Measurements from ENCODE around the gene SNRNP48. TPM values are rescaled to one million over a fixed set of nuclear protein-coding genes. Genes with fewer than 3 reads are reported as not detected.

The SNRNP48 gene
- polyA plus RNA-seq, 1 donor (not counting 4 experiments of a cell fraction or from before 2014, with no cell fraction given): 12.2 TPM

- Histone ChIP-seq H3K9me1 (ENCODE audit: control insufficient read depth, extremely low read depth, insufficient read depth, low read length) (no peaks in the 10 kb centered on the region), H3K4me3 (ENCODE audit: control insufficient read depth in 2 of 3, extremely low read depth in 1 of 3, insufficient read depth in 2 of 3, low read depth in 1 of 3, low read length in 3 of 3) (peak overlapping the region; percentile 66 to 98 (median 97)), H3K4me1 (ENCODE audit: control insufficient read depth, extremely low read depth, insufficient read depth, low read length) (peaks cover 53% of the 10 kb centered on the region), H3K9me3 (ENCODE audit: control insufficient read depth, low read depth, low read length) (no peaks in the 10 kb centered on the region), H2AFZ (ENCODE audit: control insufficient read depth, low read length) (no peak overlapping the region), H3K79me2 (ENCODE audit: control insufficient read depth, insufficient read depth, low read length) (peaks cover 85% of the 10 kb centered on the region), H3K9ac (ENCODE audit: control insufficient read depth, extremely low read depth, insufficient read depth, low read length) (peak overlapping the region; percentile 98), H3K36me3 (ENCODE audit: control insufficient read depth in 2 of 2, extremely low read depth in 1 of 2, insufficient read depth in 2 of 2, low read length in 2 of 2) (peaks cover 1 to 26% of the 10 kb centered on the region in 2 experiments), H3K27ac (ENCODE audit: control insufficient read depth, insufficient read depth, low read length) (peak overlapping the region; percentile 97), H3K4me2 (ENCODE audit: control insufficient read depth, extremely low read depth, insufficient read depth, low read depth, low read length) (peak overlapping the region; percentile 95), H3K27me3 (ENCODE audit: control insufficient read depth, extremely low read depth, insufficient read depth, low read length) (no peaks in the 10 kb centered on the region), H4K20me1 (ENCODE audit: control insufficient read depth, extremely low read depth, insufficient read depth, low read length) (peaks cover 26% of the 10 kb centered on the region)
- FAIRE-seq: peak; percentile 74
- DNase-seq (ENCODE audit: low read depth, low spot score): no peak
- dilution Hi-C loops (cut with MboI; ENCODE audit: extremely low pct_ligation_motif_present, low sequenced_read_pairs): no loop called here
- no peak for TF ChIP-seq EZH2 (IDR thresholded peaks at IDR 0.05; ENCODE audit: low read length)
- TF ChIP-seq CTCF (optimal IDR thresholded peaks at IDR 0.05 in 1 of 3, IDR thresholded peaks at IDR 0.05 in 1 of 3, conservative IDR thresholded peaks at IDR 0.05 in 1 of 3; ENCODE audit: extremely low read depth in 1 of 3, insufficient read depth in 2 of 3, low read length in 3 of 3): no peak
Measured at GRCh38 chr6:7546020-7546369, 44.0 kb upstream of the SNRNP48 start.

- no peak for TF ChIP-seq EZH2 (IDR thresholded peaks at IDR 0.05; ENCODE audit: low read length)
- no peak for TF ChIP-seq CTCF (optimal IDR thresholded peaks at IDR 0.05 in 1 of 3, IDR thresholded peaks at IDR 0.05 in 1 of 3, conservative IDR thresholded peaks at IDR 0.05 in 1 of 3; ENCODE audit: extremely low read depth in 1 of 3, insufficient read depth in 2 of 3, low read length in 3 of 3)
- peaks cover 89% of the 10 kb centered on the region for H3K79me2 ChIP-seq (ENCODE audit: control insufficient read depth, insufficient read depth, low read length)
- H3K27ac ChIP-seq (ENCODE audit: control insufficient read depth, insufficient read depth, low read length): peak overlapping the region; percentile 97
- no peaks in the 10 kb centered on the region for H3K27me3 ChIP-seq (ENCODE audit: control insufficient read depth, extremely low read depth, insufficient read depth, low read length)
- peaks cover 1 to 26% of the 10 kb centered on the region in 2 experiments for H3K36me3 ChIP-seq (ENCODE audit: control insufficient read depth in 2 of 2, extremely low read depth in 1 of 2, insufficient read depth in 2 of 2, low read length in 2 of 2)
- peak overlapping the region; percentile 98 for H3K9ac ChIP-seq (ENCODE audit: control insufficient read depth, extremely low read depth, insufficient read depth, low read length)
- H3K4me3 ChIP-seq (ENCODE audit: control insufficient read depth in 2 of 3, extremely low read depth in 1 of 3, insufficient read depth in 2 of 3, low read depth in 1 of 3, low read length in 3 of 3): peak overlapping the region; percentile 66 to 98 (median 97)
- DNase-seq (ENCODE audit: low read depth, low spot score) (no peak), FAIRE-seq (no peak)
- dilution Hi-C loops (cut with MboI; ENCODE audit: extremely low pct_ligation_motif_present, low sequenced_read_pairs): no loop called here
- peaks cover 57% of the 10 kb centered on the region for H3K4me1 ChIP-seq (ENCODE audit: control insufficient read depth, extremely low read depth, insufficient read depth, low read length)
- peak overlapping the region; percentile 95 for H3K4me2 ChIP-seq (ENCODE audit: control insufficient read depth, extremely low read depth, insufficient read depth, low read depth, low read length)
- no peak overlapping the region for H2AFZ ChIP-seq (ENCODE audit: control insufficient read depth, low read length)
- no peaks in the 10 kb centered on the region for H3K9me3 ChIP-seq (ENCODE audit: control insufficient read depth, low read depth, low read length)
- H3K9me1 ChIP-seq (ENCODE audit: control insufficient read depth, extremely low read depth, insufficient read depth, low read length): no peaks in the 10 kb centered on the region
- peaks cover 26% of the 10 kb centered on the region for H4K20me1 ChIP-seq (ENCODE audit: control insufficient read depth, extremely low read depth, insufficient read depth, low read length)
Measured at GRCh38 chr6:7546383-7546782, 43.6 kb upstream of the SNRNP48 start.
